Measurements from ENCODE around the gene PALMD.

- TF ChIP-seq CTCF (IDR thresholded peaks at IDR 0.05) (no peak), ZFX (IDR thresholded peaks at IDR 0.05; ENCODE audit: borderline replicate concordance) (no peak)
Observed at GRCh38 chr1:99663501-99663900, 17.6 kb downstream of the PALMD start.
